Mononuclear cell (primary cell): Measurements from ENCODE around the gene MAB21L1. TPM values are rescaled to one million over a fixed set of nuclear protein-coding genes. Genes with fewer than 3 reads are reported as not detected.
A peak's percentile ranks its signal among the peaks of the same experiment; 100 is the strongest.

ENCODE experiments used
- H3K27me3 ChIP-seq: 2 replicates; pipeline ENCODE4 v1.6.0; 2011; ENCODE audit warnings: low read length, control low read depth; ENCODE audit not compliant: insufficient read depth
- H3K4me1 ChIP-seq: 2 replicates; pipeline ENCODE4 v1.5.1; 2011; ENCODE audit warnings: mild to moderate bottlenecking, low read length, control low read depth; ENCODE audit not compliant: insufficient read depth
- H3K4me3 ChIP-seq: 2 replicates; pipeline ENCODE4 v1.5.1; 2011; ENCODE audit warnings: mild to moderate bottlenecking, low read length, moderate library complexity
- H3K9me3 ChIP-seq: 2 replicates; pipeline ENCODE4 v1.5.1; 2011; ENCODE audit warnings: low read depth, mild to moderate bottlenecking, control low read depth, low read length
- total RNA-seq: library from RNA; depleted of rRNA; stranded (reverse); fragments of >200 nt; gene quantifications from one replicate; pipeline ENCODE4 v1.2.3, GENCODE V29; 2012

Gene MAB21L1
- not detected for total RNA-seq

DNA sequence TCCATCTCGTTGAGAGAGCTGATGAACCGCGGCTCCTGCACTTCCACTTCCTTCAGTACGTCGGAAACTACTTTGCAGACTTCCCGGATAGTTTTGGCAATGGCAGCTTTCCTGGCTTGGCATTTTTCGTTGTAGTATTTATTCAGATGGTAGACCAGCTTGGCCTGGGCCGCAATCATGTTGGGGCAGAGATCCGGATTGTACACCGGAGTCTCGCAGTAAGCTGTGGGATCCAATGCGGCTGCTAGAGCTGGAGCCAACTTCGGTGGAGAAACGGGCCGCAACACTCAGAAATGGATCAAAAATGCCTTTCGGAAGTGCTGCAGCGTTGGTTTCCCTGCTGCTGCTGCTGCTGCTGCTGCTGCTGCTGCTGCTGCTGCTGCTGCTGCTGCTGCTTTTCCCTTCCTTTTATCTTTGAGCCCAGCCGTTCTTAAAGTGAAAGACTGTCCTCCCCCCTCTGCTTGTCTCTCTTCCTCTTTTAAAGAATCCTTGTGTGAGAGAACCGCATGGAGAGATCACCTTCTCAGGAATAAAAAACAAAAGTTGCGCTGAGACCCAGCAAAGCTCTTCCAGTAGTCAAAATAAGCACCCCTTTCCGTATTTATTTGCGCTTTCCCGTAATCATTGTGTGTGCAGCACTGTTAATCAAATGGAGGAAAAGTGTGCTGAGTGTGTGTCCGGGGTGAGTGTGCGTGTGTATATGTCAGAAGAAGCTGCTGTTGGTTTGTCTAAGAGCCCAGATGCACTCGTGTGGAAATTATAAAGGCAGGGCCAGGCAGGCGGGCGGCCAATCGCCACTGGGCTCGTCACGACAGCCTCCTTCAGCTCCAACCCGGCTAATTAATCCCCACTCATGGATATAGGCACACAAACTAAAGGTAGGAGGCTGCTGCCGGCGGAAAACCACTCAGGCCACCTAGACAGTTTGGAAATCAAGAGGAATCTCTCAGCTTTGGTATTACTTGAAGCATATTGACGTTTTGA lies at the start of gene MAB21L1:
TSS of gene MAB21L1 (minus strand) at position 730 of the 984 bp plus-strand sequence. CDS start at position 179, 551 bp downstream.
- H3K27me3 ChIP-seq = peaks cover 92% of the 10 kb centered on the region
- peak within 1 kb of the TSS; percentile 13 for H3K4me3 ChIP-seq
- peaks cover 25% of the 10 kb centered on the region for H3K4me1 ChIP-seq
- no peaks in the 10 kb centered on the region for H3K9me3 ChIP-seq

DNA sequence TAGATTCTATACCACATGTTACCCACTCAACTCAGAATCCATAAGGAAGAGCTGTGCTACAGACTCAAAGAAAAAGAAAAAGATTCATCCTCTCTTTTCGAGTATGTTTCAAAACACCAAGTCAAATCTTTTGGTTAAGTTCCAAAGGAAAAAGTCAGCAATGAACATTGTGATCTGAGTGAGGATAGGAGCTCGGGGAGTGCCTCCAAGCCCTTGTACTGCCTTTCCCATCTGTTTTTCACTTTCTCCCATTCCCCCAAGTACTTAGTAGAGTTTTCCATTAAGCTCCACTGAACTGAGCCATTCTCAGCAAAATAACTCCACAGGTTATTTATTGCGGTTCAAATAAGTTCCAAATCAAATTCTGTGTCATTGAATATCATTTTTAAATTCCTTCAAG lies 47.7 kb upstream of the MAB21L1 start:
- Histone ChIP-seq H3K9me3 (no peaks in the 10 kb centered on the region), H3K27me3 (no peaks in the 10 kb centered on the region), H3K4me3 (no peak overlapping the region), H3K4me1 (no peaks in the 10 kb centered on the region)

DNA sequence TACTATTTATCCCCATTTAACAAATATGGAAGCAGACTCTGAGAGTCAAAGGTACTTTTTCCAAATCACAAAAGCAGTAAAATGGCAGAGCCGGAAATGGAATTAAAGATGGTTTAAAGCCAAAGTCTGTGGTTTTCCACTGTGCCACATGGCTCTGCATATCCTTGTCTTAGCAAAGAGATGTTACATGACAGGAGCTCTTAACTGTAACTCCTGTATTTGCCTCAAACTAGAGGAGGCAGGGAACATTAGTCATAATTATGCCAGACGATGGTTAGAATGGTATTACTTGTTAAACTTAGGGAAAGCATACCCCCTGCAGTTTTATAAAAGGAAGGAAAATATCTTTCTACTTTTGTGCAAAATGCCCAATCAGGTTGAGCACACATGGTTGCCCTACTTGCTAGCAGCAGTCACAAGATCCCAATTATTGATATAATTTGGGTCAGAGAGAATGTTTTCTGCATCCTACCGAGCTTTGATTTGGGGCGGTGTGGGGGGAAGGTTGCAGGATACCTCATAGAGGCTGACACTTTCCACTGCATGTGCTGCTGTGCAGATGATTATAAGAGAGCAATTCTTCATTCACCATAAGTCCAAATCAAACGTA lies 42.0 kb upstream of the MAB21L1 start:
- Histone ChIP-seq H3K4me3 (no peak overlapping the region), H3K4me1 (no peaks in the 10 kb centered on the region), H3K9me3 (no peaks in the 10 kb centered on the region), H3K27me3 (no peaks in the 10 kb centered on the region)

DNA sequence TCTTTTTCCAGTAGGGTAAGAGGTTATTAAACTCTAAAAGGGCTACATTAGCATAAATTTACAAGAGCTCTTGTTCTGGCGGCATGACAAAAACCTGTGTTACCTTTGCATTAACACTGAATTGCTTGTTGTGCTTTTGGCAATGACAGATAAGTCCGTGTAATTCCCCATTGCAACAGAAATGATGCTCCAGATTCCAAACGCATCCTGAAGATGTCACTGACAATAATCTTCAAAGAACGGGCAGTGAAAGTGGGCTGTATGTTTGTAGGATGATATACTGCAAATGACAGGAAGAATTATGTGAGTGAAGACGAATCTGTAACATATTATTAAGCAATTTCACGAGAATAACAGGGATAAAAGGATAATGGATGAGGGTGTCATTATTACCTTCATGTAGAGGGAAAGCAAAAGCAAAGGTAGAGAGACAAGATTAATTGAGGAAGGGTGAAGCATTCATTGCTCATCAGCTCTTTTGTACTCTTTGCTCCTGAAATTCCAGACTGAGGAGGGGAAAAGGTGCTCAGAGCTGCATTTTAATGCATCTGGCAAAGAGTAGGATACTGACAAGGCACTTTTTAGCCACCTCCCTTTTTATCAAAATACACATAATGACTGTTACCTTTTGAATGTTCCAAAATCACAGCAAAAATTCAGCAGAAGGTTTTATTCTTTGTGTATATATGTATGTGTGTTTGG lies 38.5 kb upstream of the MAB21L1 start:
- Histone ChIP-seq H3K4me3 (no peak overlapping the region), H3K4me1 (no peaks in the 10 kb centered on the region), H3K9me3 (no peaks in the 10 kb centered on the region), H3K27me3 (no peaks in the 10 kb centered on the region)

DNA sequence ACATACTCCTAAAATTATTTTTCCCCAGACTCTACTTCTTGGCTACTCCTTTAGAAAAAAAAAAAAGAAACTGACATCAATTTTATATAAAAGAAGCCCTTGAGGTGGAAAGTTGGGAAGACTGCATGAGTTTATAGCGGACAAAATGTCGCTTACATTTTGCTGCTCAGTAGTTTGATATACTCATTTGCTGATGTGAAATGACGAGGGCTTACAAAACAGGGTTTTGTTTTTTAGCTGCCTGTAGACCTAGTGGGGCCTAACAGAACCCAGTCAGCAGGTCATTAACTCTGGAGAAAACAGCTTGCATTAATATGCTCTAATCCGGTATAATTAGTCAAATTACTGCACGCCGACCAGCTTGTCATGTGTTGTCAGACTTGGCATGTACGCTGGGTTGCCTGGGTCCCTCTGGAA lies 37.6 kb upstream of the MAB21L1 start:
- no peaks in the 10 kb centered on the region for H3K4me1 ChIP-seq
- no peak overlapping the region for H3K4me3 ChIP-seq
- H3K9me3 ChIP-seq = no peaks in the 10 kb centered on the region
- H3K27me3 ChIP-seq = no peaks in the 10 kb centered on the region

DNA sequence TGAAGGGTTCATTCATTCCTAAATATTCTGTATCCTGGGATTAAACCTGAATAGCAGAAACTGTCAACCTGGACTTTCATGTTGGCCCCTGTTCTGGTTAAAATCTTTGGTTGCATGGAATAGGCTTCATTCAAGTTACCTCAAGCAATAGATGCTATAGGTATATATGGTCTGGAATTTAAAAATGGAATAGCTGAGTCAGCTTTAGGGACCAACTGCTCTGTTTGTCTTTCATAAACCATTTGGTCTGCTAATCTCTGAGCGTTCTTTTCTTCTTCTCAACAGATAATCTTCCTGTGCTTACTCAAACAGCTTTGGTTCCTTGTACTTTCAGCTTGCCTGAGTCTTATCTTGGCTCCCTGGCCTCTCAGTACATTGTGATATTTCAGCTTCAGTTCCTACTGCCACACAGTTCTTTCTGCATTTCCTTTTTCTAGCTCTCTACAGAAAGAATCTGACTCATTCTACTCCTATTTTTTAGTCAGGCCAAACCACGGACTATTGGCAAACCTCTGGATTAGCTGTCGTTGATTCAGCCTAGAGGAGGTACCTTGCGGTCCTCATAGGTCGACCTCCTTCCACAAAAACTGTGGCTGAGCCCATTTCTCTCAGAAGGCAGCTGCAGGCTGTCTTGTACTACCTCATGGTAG lies 35.9 kb upstream of the MAB21L1 start:
- no peaks in the 10 kb centered on the region for H3K27me3 ChIP-seq

DNA sequence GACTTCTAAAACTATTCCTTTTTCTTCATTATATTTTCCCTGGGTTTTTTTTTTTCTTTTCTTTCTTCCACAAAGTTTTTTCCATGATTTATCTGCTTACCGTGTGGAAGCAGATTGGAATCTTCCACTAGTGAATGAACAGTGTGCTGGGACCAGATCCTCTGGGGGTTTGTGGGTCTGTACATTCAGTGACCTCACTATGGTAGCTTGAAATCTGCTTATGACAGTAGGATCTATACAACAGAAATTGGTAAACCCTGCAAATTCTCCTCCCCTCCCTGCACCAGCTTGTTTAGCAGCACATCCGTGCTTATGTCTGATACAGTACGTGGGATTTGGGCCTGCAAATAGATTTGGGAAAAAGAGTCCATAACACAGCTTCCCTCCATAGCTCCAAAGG lies 26.0 kb upstream of the MAB21L1 start:
- no peaks in the 10 kb centered on the region for H3K27me3 ChIP-seq
- no peaks in the 10 kb centered on the region for H3K9me3 ChIP-seq
- H3K4me3 ChIP-seq = no peak overlapping the region
- no peaks in the 10 kb centered on the region for H3K4me1 ChIP-seq

More for the DNA sequence above, 35.9 kb upstream of the MAB21L1 start:
- Histone ChIP-seq H3K4me3 (no peak overlapping the region), H3K9me3 (no peaks in the 10 kb centered on the region), H3K4me1 (no peaks in the 10 kb centered on the region)

DNA sequence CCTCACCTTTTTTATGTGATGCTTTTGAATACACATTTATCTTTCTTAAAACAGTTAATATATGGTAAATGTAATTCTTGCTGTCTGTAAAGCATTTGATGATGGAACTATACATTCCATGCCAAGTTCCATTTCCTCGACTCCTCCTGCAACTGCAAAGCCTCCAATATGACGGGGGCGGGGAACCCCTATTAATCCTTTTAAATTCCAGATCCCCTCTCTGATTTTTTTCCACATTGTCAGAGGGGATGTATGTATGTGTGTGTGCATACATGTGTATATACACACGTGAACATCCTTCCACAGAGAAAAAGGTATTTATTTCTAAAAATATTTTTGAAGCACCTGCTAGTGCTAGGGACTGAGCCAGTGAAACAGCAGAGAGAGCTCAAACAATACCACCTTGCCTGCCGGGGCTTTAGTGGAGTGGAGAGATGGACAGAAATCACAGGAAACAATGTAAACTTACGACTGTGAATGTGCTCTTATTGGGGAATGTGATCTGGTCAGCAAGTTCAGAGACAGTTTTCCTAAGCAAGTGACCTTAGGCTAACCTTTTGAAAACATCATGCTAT lies 25.3 kb upstream of the MAB21L1 start:
- Histone ChIP-seq H3K9me3 (no peaks in the 10 kb centered on the region), H3K4me3 (no peak overlapping the region), H3K27me3 (no peaks in the 10 kb centered on the region), H3K4me1 (peaks cover under 1% of the 10 kb centered on the region)

DNA sequence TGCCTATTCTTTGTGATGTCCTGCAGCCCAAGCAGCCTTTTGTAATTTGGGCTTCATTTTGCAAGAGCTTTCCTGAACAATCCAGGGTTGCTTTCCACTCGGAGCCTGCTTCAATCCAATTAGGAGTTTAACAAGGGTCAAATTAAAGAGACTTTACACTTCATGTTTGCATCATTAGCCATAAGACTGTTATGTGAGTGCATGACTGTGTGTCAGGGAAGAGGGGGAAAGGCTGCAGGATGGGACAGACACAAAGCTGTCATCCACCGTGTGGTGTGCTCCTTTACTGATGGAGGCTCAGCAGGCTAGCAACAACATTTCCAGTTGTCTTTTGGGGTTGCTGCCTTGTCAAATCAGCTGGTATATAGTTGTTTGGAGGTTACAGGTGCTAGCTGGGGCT lies 23.7 kb upstream of the MAB21L1 start:
- no peaks in the 10 kb centered on the region for H3K27me3 ChIP-seq
- no peaks in the 10 kb centered on the region for H3K9me3 ChIP-seq
- no peak overlapping the region for H3K4me3 ChIP-seq
- peaks cover 9% of the 10 kb centered on the region for H3K4me1 ChIP-seq

DNA sequence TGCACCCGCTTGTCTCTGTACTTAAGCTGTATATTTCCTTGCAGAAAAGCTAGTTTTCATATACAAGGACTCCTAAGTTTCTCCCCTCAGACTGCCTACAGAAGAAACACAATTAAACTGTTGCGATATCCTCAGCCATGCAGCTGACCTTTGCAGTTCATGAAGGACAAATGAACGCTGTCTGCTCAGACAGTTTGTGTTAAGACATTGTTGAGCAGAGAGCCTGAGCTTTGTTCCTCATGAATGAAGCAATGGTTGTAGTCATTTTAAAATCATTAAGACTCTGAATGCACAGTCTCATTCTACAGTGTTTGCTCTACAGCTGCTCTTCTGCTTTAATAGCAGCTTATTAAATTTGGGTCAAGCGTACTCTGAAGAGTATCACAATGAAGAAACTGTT lies 23.2 kb upstream of the MAB21L1 start:
- peaks cover 9% of the 10 kb centered on the region for H3K4me1 ChIP-seq
- H3K4me3 ChIP-seq = no peak overlapping the region
- no peaks in the 10 kb centered on the region for H3K27me3 ChIP-seq

DNA sequence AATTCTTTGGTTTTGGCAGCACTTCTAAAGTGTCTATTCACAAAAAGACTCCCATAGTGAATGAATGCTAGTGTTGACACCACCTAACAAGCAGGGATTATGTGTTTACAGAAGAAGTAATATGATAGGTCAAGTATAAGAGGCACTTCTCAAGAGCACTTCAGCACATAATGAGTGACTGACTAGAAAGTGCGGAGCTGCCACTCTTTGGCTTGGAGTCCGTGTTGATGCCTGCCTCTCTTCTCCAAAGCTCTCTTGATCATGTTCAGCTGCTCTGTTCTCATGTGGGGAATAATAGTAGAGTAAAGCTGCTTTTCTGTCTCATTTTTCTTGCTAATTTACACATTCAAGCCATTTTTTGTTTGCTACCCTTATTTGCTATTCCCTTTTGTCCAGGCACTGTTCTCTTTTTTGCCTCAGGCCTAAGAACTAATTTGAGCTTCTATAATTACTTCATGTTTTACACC lies 22.7 kb upstream of the MAB21L1 start:
- peaks cover 9% of the 10 kb centered on the region for H3K4me1 ChIP-seq
- H3K9me3 ChIP-seq = no peaks in the 10 kb centered on the region
- no peak overlapping the region for H3K4me3 ChIP-seq
- H3K27me3 ChIP-seq = no peaks in the 10 kb centered on the region

More for the DNA sequence above, 23.2 kb upstream of the MAB21L1 start:
- no peaks in the 10 kb centered on the region for H3K9me3 ChIP-seq

DNA sequence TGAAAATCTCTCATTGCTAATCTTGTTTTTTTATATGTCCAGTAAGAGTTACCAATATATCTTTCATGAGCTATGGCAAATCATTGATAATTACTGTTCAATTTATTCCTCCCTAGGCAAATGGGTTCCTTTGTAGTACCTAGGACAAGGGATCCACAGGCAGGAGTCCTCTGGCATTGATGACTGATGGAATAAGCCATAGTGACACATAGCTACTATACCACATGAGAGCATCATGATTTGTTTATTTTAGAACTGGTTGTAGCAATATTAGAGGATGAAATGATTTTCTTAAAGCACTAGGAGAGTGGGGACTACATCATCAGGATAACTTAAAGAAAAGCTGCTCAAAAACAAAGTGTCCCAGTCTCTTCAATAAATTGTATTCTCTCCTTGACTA lies 21.7 kb upstream of the MAB21L1 start:
- Histone ChIP-seq H3K27me3 (no peaks in the 10 kb centered on the region), H3K9me3 (no peaks in the 10 kb centered on the region), H3K4me3 (no peak overlapping the region), H3K4me1 (peaks cover 9% of the 10 kb centered on the region)

DNA sequence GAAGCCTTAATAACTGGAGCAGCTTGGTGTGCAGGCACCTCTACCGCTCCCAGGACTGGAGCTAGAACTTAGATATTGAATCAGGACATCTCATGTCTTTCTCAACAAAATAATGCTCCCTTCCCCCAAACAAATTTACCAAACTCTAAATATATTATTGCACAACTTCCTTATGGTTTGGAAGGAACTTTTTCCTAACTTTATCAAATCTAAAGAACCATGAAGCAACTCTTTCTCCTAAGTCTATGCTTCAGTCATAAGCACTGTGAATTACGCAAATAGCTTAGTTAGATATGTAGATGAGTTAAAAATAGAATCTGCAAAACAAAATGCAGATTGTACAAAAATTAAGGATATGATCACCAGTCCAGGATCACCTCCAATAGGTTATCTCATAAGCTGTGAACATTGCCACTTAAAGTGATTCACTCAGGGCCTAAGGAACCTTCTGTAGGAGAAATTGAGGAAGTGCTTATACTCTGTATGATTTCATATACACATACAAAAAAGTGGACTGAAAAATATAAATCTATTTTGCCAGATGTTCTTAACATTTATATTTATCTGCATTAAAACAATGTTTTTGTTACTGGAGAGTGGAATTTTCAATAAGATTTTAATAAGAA lies 20.4 kb upstream of the MAB21L1 start:
- H3K4me1 ChIP-seq = peaks cover 9% of the 10 kb centered on the region
- H3K4me3 ChIP-seq = no peak overlapping the region
- H3K9me3 ChIP-seq = no peaks in the 10 kb centered on the region
- no peaks in the 10 kb centered on the region for H3K27me3 ChIP-seq

DNA sequence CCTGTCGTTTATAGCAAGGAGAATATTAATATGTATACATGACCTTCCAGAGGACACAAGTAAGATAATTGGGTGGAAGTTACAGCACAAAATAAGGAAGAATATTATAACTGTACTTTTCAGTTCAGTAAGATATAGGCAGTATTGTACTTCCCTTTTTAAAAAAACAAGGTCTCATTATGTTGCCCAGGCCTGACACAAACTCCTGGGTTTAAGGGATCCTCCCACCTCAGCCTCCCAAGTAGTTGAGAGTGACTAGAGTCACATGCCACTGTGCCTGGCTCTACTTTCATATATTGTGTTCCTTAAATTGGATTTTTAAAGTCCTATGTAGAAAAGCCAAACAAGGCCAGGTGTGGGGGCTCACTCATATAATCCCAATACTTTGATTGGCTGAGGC lies 19.5 kb upstream of the MAB21L1 start:
- Histone ChIP-seq H3K9me3 (no peaks in the 10 kb centered on the region), H3K27me3 (no peaks in the 10 kb centered on the region), H3K4me3 (no peak overlapping the region), H3K4me1 (peaks cover 9% of the 10 kb centered on the region)
